ENCODE results near the gene SLC19A3.

- TF ChIP-seq CTCF (IDR thresholded peaks at IDR 0.05) (no peak), POLR2A (IDR thresholded peaks at IDR 0.05) (no peak)
These were observed 6.7 kb upstream of the SLC19A3 start, which contains the start of gene SCYGR6 for GRCh38 chr2:227724394-227725039.
